NCI-H748 treated with DMSO at 0.1 percent for 48 hours (cell line): ENCODE data around the gene IL17RE.

Experiments
- DNase-seq: peaks from one replicate; lab custom pipeline; 2025; lab: John Stamatoyannopoulos, UW

Gene IL17RE

GRCh38 chr3:9955611-9956352 lies 53.1 kb downstream of the IL17RE start:
- no peak for DNase-seq

- DNase-seq = no peak
Measured at GRCh38 chr3:9957214-9957613, 54.6 kb downstream of the IL17RE start.

GRCh38 chr3:9965200-9965875 lies 62.7 kb downstream of the IL17RE start:
- no peak for DNase-seq
